PFSK-1 (cell line): ENCODE data around the gene DIPK1B.

ENCODE experiments used
- POLR2AphosphoS5 ChIP-seq: IDR thresholded peaks from 2 replicates; pipeline ENCODE4 v1.6.1; 2012; ENCODE audit warnings: low read depth, mild to moderate bottlenecking, control low read depth, low read length, moderate library complexity
- REST ChIP-seq, 2 experiments: IDR thresholded peaks; 2 replicates each; pipeline versions ENCODE4 v1.6.1 to v1.8.0; 2011 to 2012; ENCODE audit warnings: low read depth in 2 of 2, low read length in 2 of 2, control low read depth in 1 of 2, inconsistent platforms in 1 of 2, mild to moderate bottlenecking in 1 of 2, moderate library complexity in 1 of 2; ENCODE audit not compliant: insufficient read depth in 1 of 2

- TF ChIP-seq POLR2AphosphoS5 (no peak), REST (IDR thresholded peaks at IDR 0.05; ENCODE audit: insufficient read depth in 1 of 2, low read depth in 2 of 2, low read length in 2 of 2) (no peak)
These were observed 27.6 kb upstream of the DIPK1B start for GRCh38 chr9:136684799-136685198.
